A673 (cell line): ENCODE results near the gene STKLD1.

Experiments
- EZH2 ChIP-seq: fragments of 200-600 bp; sonication (generic); IDR thresholded peaks from 2 replicates; pipeline ENCODE4 v1.6.1; 2017; ENCODE audit warnings: borderline replicate concordance, low read depth, mild to moderate bottlenecking, mixed read lengths, antibody characterized with exemption, low read length; ENCODE audit not compliant: poor library complexity, severe bottlenecking
- TF ChIP-seq, protein P1 (sequence below): fragments of 300-800, 200-600 bp; sonication (generic); conservative IDR thresholded peaks from 2 replicates; pipeline ENCODE4 v1.5.1; 2017; ENCODE audit warnings: low read depth, mild to moderate bottlenecking, antibody characterized with exemption, low read length, moderate library complexity, mixed read lengths

DNA sequence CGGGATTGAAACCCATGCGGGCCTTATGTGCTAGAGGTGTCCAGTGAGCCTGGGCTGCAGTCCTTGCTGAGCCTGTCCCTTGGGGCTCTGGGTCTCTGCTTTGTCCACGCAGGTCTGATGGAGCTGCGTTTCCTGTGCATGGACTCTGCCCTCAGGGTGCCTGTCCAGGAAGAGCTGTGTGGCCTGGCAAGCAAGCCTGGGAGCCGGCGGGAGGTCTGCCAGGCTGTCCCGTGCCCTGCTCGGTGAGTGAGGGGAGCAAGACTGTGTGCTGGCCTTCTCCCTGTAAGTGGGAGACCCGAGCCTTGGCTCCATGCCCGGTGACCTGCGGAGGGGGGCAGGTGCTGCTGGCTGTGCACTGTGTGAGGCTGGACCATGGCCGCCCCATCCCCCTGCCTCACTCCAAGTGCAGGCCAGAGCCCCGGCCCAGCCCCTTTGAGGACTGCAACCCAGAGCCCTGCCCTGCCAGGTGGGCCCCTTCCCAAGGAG is 72.4 kb downstream of the STKLD1 start:
- TF ChIP-seq, protein P1, sequence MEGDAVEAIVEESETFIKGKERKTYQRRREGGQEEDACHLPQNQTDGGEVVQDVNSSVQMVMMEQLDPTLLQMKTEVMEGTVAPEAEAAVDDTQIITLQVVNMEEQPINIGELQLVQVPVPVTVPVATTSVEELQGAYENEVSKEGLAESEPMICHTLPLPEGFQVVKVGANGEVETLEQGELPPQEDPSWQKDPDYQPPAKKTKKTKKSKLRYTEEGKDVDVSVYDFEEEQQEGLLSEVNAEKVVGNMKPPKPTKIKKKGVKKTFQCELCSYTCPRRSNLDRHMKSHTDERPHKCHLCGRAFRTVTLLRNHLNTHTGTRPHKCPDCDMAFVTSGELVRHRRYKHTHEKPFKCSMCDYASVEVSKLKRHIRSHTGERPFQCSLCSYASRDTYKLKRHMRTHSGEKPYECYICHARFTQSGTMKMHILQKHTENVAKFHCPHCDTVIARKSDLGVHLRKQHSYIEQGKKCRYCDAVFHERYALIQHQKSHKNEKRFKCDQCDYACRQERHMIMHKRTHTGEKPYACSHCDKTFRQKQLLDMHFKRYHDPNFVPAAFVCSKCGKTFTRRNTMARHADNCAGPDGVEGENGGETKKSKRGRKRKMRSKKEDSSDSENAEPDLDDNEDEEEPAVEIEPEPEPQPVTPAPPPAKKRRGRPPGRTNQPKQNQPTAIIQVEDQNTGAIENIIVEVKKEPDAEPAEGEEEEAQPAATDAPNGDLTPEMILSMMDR, result no peak
- TF ChIP-seq EZH2, result no peak
